PC-9 (cell line): ENCODE results near the gene INTS11.

Source experiments
- EZH2 ChIP-seq: fragments of 200-600 bp; sonication (generic); IDR thresholded peaks from 2 replicates; pipeline ENCODE4 v1.8.0; 2017; ENCODE audit warnings: antibody characterized with exemption, low read depth
- TF ChIP-seq, protein P1 (sequence below): fragments of 200-600 bp; sonication (generic); conservative IDR thresholded peaks from 2 replicates; pipeline ENCODE4 v1.6.1; 2017; ENCODE audit warnings: mixed run types, antibody characterized with exemption, mild to moderate bottlenecking, moderate library complexity

DNA sequence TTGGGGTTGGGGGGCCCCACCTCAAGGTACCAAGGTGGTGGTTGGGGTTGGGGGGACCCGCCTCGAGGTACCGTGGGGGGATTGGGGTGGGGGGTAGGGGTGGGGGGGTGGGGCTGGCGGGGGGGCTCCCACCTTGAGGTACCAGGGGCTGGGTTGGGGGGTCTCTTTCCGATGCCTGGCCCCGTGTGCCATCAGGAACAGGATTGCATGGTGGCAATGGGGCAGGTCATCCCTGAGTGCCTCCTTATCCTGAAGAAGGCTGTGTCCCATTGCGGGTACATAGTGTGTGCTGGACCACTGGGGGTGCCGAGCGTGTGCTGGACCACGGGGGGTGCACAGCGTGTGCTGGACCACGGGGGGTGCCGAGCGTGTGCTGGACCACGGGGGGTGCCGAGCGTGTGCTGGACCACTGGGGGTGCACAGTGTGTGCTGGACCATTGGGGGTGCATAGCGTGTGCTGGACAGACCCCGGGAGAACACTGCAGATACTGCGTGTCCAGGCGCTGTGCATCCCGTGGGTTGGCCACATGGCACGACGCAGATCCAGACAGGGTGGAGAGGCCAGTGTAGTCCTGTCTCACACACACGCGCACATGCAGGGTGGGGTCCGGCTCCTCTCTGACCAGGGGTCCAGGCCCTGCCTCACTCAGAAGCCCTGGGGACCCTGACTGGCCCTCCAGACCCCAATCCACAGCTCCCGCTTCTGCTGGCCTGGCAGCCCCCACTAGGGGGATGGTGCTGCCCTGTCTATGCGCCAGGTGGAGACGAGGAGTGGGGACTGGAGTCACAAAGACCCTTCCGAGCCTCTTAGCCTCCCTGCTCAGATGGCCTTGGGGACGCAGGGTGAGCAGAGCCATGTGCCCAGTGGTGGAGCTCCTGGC is 40.0 kb downstream of the INTS11 start:
- TF ChIP-seq, protein P1, sequence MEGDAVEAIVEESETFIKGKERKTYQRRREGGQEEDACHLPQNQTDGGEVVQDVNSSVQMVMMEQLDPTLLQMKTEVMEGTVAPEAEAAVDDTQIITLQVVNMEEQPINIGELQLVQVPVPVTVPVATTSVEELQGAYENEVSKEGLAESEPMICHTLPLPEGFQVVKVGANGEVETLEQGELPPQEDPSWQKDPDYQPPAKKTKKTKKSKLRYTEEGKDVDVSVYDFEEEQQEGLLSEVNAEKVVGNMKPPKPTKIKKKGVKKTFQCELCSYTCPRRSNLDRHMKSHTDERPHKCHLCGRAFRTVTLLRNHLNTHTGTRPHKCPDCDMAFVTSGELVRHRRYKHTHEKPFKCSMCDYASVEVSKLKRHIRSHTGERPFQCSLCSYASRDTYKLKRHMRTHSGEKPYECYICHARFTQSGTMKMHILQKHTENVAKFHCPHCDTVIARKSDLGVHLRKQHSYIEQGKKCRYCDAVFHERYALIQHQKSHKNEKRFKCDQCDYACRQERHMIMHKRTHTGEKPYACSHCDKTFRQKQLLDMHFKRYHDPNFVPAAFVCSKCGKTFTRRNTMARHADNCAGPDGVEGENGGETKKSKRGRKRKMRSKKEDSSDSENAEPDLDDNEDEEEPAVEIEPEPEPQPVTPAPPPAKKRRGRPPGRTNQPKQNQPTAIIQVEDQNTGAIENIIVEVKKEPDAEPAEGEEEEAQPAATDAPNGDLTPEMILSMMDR: no peak
- no peak for TF ChIP-seq EZH2
